SKM-1 (cell line): ENCODE data around the gene AGA.

Experiments used
- DNase-seq: peaks from one replicate; lab custom pipeline; 2025; ENCODE audit not compliant: unreplicated experiment; lab: John Stamatoyannopoulos, UW

Gene AGA

GRCh38 chr4:177391287-177391686, 51.0 kb downstream of the AGA start:
- DNase-seq = no peak

- DNase-seq = no peak
Observed at GRCh38 chr4:177386278-177386815, 55.9 kb downstream of the AGA start.

- DNase-seq = no peak
Observed at GRCh38 chr4:177385576-177386277, 56.5 kb downstream of the AGA start.

GRCh38 chr4:177384856-177385397, 57.3 kb downstream of the AGA start:
- no peak for DNase-seq

GRCh38 chr4:177381762-177382310, 60.4 kb downstream of the AGA start:
- no peak for DNase-seq
